ENCODE results near the gene FAM135A.
"Not testable (repeated sequence)": the region's sequence is repeated elsewhere in the genome, so short reads cannot be mapped to it uniquely, and the experiment has no call there.

DNA sequence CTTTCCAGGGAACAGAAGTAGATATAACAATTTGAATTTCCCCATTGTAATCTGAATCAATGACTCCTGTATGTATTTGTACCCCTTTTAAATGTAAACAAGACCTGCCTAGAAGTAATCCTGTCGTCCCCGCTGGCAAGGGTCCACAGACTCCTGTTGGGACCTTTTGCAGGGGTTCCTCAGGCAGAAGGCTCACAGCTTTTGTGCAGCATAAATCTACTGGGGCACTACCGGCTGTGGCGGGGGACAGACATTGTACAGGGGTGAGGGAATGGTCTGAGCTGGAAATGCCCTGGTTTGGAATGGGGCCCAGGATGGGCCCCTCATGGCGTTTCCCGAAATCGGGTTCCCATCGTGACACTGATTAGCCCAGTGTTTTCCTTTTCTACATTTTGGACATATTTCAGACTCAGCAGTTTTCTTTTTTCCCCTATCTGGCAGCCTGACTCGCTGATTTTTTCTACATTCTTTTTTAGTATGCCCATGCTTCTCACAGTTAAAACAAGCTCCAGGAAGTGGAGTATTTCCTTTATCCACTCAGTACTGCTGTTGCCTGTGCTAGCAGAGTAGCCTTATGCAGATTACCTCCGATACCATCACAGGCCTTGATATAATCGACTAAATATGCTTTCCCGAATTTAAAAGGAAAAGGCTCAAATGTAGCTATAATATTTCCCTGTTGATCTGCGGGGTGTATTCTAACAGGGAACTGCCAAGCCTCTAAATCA lies 34.2 kb downstream of the FAM135A start:
- not testable (repeated sequence) for TF ChIP-seq E2F6 (IDR thresholded peaks at IDR 0.05); EZH2 (IDR thresholded peaks at IDR 0.05; ENCODE audit: low read depth, low read length, severe bottlenecking); CHD2 (IDR thresholded peaks at IDR 0.05; ENCODE audit: low read length); SRF (IDR thresholded peaks at IDR 0.05; ENCODE audit: low read depth, low read length); ZNF274 (IDR thresholded peaks at IDR 0.05; ENCODE audit: borderline replicate concordance, extremely low read depth, low read length); POLR2AphosphoS5 (IDR thresholded peaks at IDR 0.05; ENCODE audit: low read depth, low read length); CEBPB (IDR thresholded peaks at IDR 0.05; ENCODE audit: low read depth, low read length); POLR2A (IDR thresholded peaks at IDR 0.05; ENCODE audit: control extremely low read depth in 1 of 2, low read depth in 2 of 2, low read length in 2 of 2); TAF7 (optimal IDR thresholded peaks at IDR 0.05; ENCODE audit: borderline replicate concordance, low read depth, low read length); TCF12 (IDR thresholded peaks at IDR 0.05; ENCODE audit: low read depth, low read length); CHD1 (IDR thresholded peaks at IDR 0.05; ENCODE audit: low read depth, low read length); FOSL1 (IDR thresholded peaks at IDR 0.05; ENCODE audit: insufficient read depth, low read depth, low read length); TEAD4 (IDR thresholded peaks at IDR 0.05; ENCODE audit: low read depth, low read length)
- TF ChIP-seq, protein P1, sequence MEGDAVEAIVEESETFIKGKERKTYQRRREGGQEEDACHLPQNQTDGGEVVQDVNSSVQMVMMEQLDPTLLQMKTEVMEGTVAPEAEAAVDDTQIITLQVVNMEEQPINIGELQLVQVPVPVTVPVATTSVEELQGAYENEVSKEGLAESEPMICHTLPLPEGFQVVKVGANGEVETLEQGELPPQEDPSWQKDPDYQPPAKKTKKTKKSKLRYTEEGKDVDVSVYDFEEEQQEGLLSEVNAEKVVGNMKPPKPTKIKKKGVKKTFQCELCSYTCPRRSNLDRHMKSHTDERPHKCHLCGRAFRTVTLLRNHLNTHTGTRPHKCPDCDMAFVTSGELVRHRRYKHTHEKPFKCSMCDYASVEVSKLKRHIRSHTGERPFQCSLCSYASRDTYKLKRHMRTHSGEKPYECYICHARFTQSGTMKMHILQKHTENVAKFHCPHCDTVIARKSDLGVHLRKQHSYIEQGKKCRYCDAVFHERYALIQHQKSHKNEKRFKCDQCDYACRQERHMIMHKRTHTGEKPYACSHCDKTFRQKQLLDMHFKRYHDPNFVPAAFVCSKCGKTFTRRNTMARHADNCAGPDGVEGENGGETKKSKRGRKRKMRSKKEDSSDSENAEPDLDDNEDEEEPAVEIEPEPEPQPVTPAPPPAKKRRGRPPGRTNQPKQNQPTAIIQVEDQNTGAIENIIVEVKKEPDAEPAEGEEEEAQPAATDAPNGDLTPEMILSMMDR (IDR thresholded peaks at IDR 0.05; ENCODE audit: control extremely low read depth in 1 of 3, insufficient read depth in 1 of 3, low read depth in 1 of 3, low read length in 3 of 3), result not testable (repeated sequence)

Data from H1 (cell line).